ENCODE results near the gene CD300C.

- TF ChIP-seq CTCF (IDR thresholded peaks at IDR 0.05) (no peak), POLR2A (IDR thresholded peaks at IDR 0.05) (no peak)
Measured at GRCh38 chr17:74525781-74526288, 20.1 kb downstream of the CD300C start.

All from esophagus squamous epithelium (tissue), 4 donors.